ENCODE measurements around the gene MAPRE2. TPM values are rescaled to one million over a fixed set of nuclear protein-coding genes. Genes with fewer than 3 reads are reported as not detected.

Gene MAPRE2
- total and polyA plus RNA-seq, 2 of the 13 experiments (the other 11 are each of a cell fraction or from before 2014, with no cell fraction given) = 34.5 to 67.9 TPM

DNA sequence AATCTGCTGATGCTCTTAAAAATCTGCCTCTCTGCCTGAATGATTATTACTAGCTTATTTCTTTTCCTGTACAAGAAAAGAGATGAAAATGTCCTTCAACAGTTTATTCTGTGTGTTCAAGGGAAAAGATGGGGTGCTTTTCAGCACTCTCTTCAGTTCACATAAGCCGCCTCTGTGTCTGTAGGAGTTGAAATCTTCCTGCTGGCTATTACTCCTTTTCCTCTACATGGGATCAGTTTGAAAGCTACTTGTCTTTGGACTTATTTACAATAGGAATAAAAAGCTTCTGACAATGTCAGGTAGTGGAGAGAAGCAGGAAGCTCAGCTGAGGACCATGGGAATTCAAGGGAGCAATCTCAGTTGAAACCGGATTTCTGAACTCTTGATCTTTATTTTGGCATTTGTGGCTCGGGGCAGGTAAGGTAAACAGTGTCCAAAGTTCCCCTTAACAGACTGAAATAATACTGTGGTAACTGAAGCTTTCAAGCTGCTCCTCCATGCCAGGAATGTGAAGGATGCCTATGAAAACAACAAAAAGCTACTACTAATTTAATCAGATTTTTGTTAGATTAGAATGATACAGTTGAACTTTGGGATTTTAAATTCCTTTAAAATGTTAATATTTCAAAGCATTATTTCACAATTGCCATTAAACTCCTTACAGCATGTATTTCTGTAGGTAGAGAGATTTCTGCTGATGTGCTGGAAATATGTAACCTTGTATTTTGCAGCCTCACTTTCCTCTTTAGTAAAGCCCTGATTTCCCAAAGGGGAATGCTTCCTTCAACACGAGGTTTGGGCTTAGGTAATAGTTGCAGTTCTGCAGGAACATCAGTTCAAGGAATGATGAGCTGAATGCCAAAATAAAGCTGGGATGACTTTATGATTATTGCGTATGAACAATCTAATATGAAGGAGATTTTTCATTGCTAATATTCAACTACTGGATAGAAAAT lies 43.6 kb downstream of the MAPRE2 start (continued):
- TF ChIP-seq SMAD3 (CRISPR knock-in tag; IDR thresholded peaks at IDR 0.05) = no peak
- no peak for TF ChIP-seq ZBTB7B (CRISPR knock-in tag; IDR thresholded peaks at IDR 0.05)
- TF ChIP-seq SALL2 (CRISPR knock-in tag; IDR thresholded peaks at IDR 0.05) = no peak
- TF ChIP-seq ZFYVE20 (CRISPR knock-in tag; IDR thresholded peaks at IDR 0.05; ENCODE audit: borderline replicate concordance, low read depth) = no peak
- TF ChIP-seq ZNF331 (CRISPR knock-in tag; IDR thresholded peaks at IDR 0.05) = peak; percentile 33; the same call in 1 of the 2 replicates
- TF ChIP-seq PITX1 (CRISPR knock-in tag; IDR thresholded peaks at IDR 0.05) = peak; percentile 78; the same call in 1 of the 2 replicates
- TF ChIP-seq, protein P1, sequence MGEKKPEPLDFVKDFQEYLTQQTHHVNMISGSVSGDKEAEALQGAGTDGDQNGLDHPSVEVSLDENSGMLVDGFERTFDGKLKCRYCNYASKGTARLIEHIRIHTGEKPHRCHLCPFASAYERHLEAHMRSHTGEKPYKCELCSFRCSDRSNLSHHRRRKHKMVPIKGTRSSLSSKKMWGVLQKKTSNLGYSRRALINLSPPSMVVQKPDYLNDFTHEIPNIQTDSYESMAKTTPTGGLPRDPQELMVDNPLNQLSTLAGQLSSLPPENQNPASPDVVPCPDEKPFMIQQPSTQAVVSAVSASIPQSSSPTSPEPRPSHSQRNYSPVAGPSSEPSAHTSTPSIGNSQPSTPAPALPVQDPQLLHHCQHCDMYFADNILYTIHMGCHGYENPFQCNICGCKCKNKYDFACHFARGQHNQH (CRISPR knock-in tag; IDR thresholded peaks at IDR 0.05) = peak; percentile 49; the same call in 1 of the 2 replicates
- TF ChIP-seq PAF1 (CRISPR knock-in tag; IDR thresholded peaks at IDR 0.05) = no peak
- TF ChIP-seq RFXANK (CRISPR knock-in tag; IDR thresholded peaks at IDR 0.05) = no peak
- no peak for TF ChIP-seq NCOA1 (CRISPR knock-in tag; IDR thresholded peaks at IDR 0.05)
- TF ChIP-seq ZSCAN20 (CRISPR knock-in tag; IDR thresholded peaks at IDR 0.05; ENCODE audit: borderline replicate concordance) = no peak
- no peak for TF ChIP-seq PRMT3 (CRISPR knock-in tag; IDR thresholded peaks at IDR 0.05; ENCODE audit: borderline replicate concordance, low read depth)
- TF ChIP-seq TBP (CRISPR knock-in tag; IDR thresholded peaks at IDR 0.05) = no peak
- TF ChIP-seq, protein P2, sequence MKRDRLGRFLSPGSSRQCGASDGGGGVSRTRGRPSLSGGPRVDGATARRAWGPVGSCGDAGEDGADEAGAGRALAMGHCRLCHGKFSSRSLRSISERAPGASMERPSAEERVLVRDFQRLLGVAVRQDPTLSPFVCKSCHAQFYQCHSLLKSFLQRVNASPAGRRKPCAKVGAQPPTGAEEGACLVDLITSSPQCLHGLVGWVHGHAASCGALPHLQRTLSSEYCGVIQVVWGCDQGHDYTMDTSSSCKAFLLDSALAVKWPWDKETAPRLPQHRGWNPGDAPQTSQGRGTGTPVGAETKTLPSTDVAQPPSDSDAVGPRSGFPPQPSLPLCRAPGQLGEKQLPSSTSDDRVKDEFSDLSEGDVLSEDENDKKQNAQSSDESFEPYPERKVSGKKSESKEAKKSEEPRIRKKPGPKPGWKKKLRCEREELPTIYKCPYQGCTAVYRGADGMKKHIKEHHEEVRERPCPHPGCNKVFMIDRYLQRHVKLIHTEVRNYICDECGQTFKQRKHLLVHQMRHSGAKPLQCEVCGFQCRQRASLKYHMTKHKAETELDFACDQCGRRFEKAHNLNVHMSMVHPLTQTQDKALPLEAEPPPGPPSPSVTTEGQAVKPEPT (CRISPR knock-in tag; IDR thresholded peaks at IDR 0.05; ENCODE audit: low read depth) = no peak
- peak; percentile 74; the same call in 1 of the 2 replicates for TF ChIP-seq ETV5 (CRISPR knock-in tag; IDR thresholded peaks at IDR 0.05; ENCODE audit: borderline replicate concordance)
- TF ChIP-seq, protein P3, sequence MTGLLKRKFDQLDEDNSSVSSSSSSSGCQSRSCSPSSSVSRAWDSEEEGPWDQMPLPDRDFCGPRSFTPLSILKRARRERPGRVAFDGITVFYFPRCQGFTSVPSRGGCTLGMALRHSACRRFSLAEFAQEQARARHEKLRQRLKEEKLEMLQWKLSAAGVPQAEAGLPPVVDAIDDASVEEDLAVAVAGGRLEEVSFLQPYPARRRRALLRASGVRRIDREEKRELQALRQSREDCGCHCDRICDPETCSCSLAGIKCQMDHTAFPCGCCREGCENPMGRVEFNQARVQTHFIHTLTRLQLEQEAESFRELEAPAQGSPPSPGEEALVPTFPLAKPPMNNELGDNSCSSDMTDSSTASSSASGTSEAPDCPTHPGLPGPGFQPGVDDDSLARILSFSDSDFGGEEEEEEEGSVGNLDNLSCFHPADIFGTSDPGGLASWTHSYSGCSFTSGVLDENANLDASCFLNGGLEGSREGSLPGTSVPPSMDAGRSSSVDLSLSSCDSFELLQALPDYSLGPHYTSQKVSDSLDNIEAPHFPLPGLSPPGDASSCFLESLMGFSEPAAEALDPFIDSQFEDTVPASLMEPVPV (CRISPR knock-in tag; IDR thresholded peaks at IDR 0.05) = no peak
- TF ChIP-seq ZNF550 (CRISPR knock-in tag; IDR thresholded peaks at IDR 0.05; ENCODE audit: borderline replicate concordance) = no peak
- no peak for TF ChIP-seq ZFX (CRISPR knock-in tag; IDR thresholded peaks at IDR 0.05; ENCODE audit: low read depth)
- TF ChIP-seq ZNF563 (CRISPR knock-in tag; IDR thresholded peaks at IDR 0.05) = no peak
- TF ChIP-seq, protein P4, sequence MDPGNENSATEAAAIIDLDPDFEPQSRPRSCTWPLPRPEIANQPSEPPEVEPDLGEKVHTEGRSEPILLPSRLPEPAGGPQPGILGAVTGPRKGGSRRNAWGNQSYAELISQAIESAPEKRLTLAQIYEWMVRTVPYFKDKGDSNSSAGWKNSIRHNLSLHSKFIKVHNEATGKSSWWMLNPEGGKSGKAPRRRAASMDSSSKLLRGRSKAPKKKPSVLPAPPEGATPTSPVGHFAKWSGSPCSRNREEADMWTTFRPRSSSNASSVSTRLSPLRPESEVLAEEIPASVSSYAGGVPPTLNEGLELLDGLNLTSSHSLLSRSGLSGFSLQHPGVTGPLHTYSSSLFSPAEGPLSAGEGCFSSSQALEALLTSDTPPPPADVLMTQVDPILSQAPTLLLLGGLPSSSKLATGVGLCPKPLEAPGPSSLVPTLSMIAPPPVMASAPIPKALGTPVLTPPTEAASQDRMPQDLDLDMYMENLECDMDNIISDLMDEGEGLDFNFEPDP (CRISPR knock-in tag; conservative IDR thresholded peaks at IDR 0.05) = no peak
- no peak for TF ChIP-seq IKZF1 (IDR thresholded peaks at IDR 0.05)
- TF ChIP-seq U2AF2 (IDR thresholded peaks at IDR 0.05; ENCODE audit: low read depth, low read length) = no peak
- TF ChIP-seq SCMH1 (CRISPR knock-in tag; IDR thresholded peaks at IDR 0.05; ENCODE audit: borderline replicate concordance) = no peak
- no peak for TF ChIP-seq SSRP1 (CRISPR knock-in tag; IDR thresholded peaks at IDR 0.05)

Measured in HepG2 (cell line).